GM18951 (cell line): ENCODE results near the gene ATP12A.

Source experiments
- POLR2A ChIP-seq: IDR thresholded peaks from 4 replicates; pipeline ENCODE4 v1.6.1; 2011; ENCODE audit warnings: mild to moderate bottlenecking; ENCODE audit not compliant: insufficient read length, insufficient read depth; ENCODE audit errors: extremely low read depth
- in situ Hi-C: fragments of 300-500 bp; cut with MboI; formaldehyde crosslinking; loops from one replicate; pipeline ENCODE4 v1.12.0; 2022; ENCODE audit warnings: low sequenced_read_pairs, mixed read lengths, inconsistent platforms; ENCODE audit not compliant: unreplicated experiment

The ATP12A gene

GRCh38 chr13:24670961-24671381, 9.2 kb upstream of the ATP12A start:
- in situ Hi-C loops = no loop called here
- no peak for TF ChIP-seq POLR2A

GRCh38 chr13:24671386-24672113, 8.7 kb upstream of the ATP12A start:
- TF ChIP-seq POLR2A = no peak
- in situ Hi-C loops = no loop called here

- in situ Hi-C loops = no loop called here
Measured at GRCh38 chr13:24672141-24673132, 7.8 kb upstream of the ATP12A start.

GRCh38 chr13:24675806-24676570, 4.2 kb upstream of the ATP12A start:
- TF ChIP-seq POLR2A = no peak

More at GRCh38 chr13:24672141-24673132, 7.8 kb upstream of the ATP12A start:
- TF ChIP-seq POLR2A = no peak

GRCh38 chr13:24678151-24678550, 2.1 kb upstream of the ATP12A start:
- TF ChIP-seq POLR2A = no peak
- in situ Hi-C loops = no loop called here

More at GRCh38 chr13:24675806-24676570, 4.2 kb upstream of the ATP12A start:
- in situ Hi-C loops = no loop called here

GRCh38 chr13:24679686-24680085, 522 bp upstream of the ATP12A start:
- no peak for TF ChIP-seq POLR2A
- in situ Hi-C loops = no loop called here

GRCh38 chr13:24680921-24681604, 855 bp downstream of the ATP12A start:
- in situ Hi-C loops = no loop called here
- no peak for TF ChIP-seq POLR2A

GRCh38 chr13:24681930-24682329, 1.7 kb downstream of the ATP12A start:
- in situ Hi-C loops = no loop called here
- no peak for TF ChIP-seq POLR2A

- no peak for TF ChIP-seq POLR2A
- in situ Hi-C loops = no loop called here
Measured at GRCh38 chr13:24682353-24682752, 2.1 kb downstream of the ATP12A start.

GRCh38 chr13:24683351-24683750, 3.1 kb downstream of the ATP12A start:
- TF ChIP-seq POLR2A = no peak
- in situ Hi-C loops = no loop called here

GRCh38 chr13:24683838-24684599, 3.8 kb downstream of the ATP12A start:
- in situ Hi-C loops = no loop called here
- no peak for TF ChIP-seq POLR2A

GRCh38 chr13:24684600-24684998, 4.4 kb downstream of the ATP12A start:
- in situ Hi-C loops = no loop called here
- no peak for TF ChIP-seq POLR2A
